Neural progenitor cell (in vitro differentiated cells): ENCODE results near the gene RUNX3. TPM values are rescaled to one million over a fixed set of nuclear protein-coding genes. Genes with fewer than 3 reads are reported as not detected.

Experiments
- DNase-seq: peaks from one replicate; pipeline ENCODE4 v3.0.0-alpha.2; 2016; ENCODE audit warnings: low spot score
- H2AFZ ChIP-seq: fragments of 200-600 bp; sonication (generic); replicated peaks from 2 replicates; pipeline ENCODE4 v1.6.1; 2016; ENCODE audit warnings: antibody characterized with exemption
- H3F3A ChIP-seq: fragments of 200-600 bp; sonication (generic); 2 replicates; pipeline ENCODE4 v1.6.1; 2016; ENCODE audit warnings: antibody characterized with exemption, low read depth
- H3K27ac ChIP-seq: fragments of 200-600 bp; sonication (generic); 2 replicates; pipeline ENCODE4 v1.5.1; 2016; ENCODE audit warnings: mild to moderate bottlenecking
- H3K27me3 ChIP-seq: fragments of 200-600 bp; sonication (generic); 2 replicates; pipeline ENCODE4 v1.6.1; 2016; ENCODE audit warnings: mild to moderate bottlenecking, moderate library complexity
- H3K36me3 ChIP-seq: fragments of 200-600 bp; sonication (generic); 2 replicates; pipeline ENCODE4 v1.5.1; 2016
- H3K4me1 ChIP-seq: fragments of 200-600 bp; sonication (generic); 2 replicates; pipeline ENCODE4 v1.6.1; 2016; ENCODE audit warnings: mixed run types
- H3K4me2 ChIP-seq: fragments of 200-600 bp; sonication (generic); 2 replicates; pipeline ENCODE4 v1.6.1; 2016
- H3K4me3 ChIP-seq: fragments of 200-600 bp; sonication (generic); 2 replicates; pipeline ENCODE4 v1.5.1; 2016
- H3K79me2 ChIP-seq: fragments of 200-600 bp; sonication (generic); 2 replicates; pipeline ENCODE4 v1.6.1; 2016; ENCODE audit warnings: low read depth
- H3K9ac ChIP-seq: fragments of 200-600 bp; sonication (generic); 2 replicates; pipeline ENCODE4 v1.6.1; 2016
- H3K9me3 ChIP-seq: fragments of 200-600 bp; sonication (generic); 2 replicates; pipeline ENCODE4 v1.5.1; 2016; ENCODE audit warnings: low read depth
- H4K20me1 ChIP-seq: fragments of 200-600 bp; sonication (generic); 2 replicates; pipeline ENCODE4 v1.6.1; 2016; ENCODE audit warnings: low read depth
- H3K27ac Mint-ChIP-seq: 3 replicates; pipeline ENCODE4 v1.8.0; 2021; ENCODE audit warnings: mixed read lengths
- H3K27me3 Mint-ChIP-seq: 2 replicates; pipeline ENCODE4 v1.8.0; 2022; ENCODE audit warnings: low read depth, mild to moderate bottlenecking, inconsistent platforms, moderate library complexity, mixed read lengths; ENCODE audit not compliant: insufficient read depth
- H3K36me3 Mint-ChIP-seq: 3 replicates; pipeline ENCODE4 v1.8.0; 2021; ENCODE audit warnings: mixed read lengths
- H3K4me1 Mint-ChIP-seq: 3 replicates; pipeline ENCODE4 v1.8.0; 2021; ENCODE audit warnings: mixed read lengths
- H3K4me3 Mint-ChIP-seq: 3 replicates; pipeline ENCODE4 v1.8.0; 2021; ENCODE audit warnings: mild to moderate bottlenecking, moderate library complexity, mixed read lengths
- H3K9me3 Mint-ChIP-seq: 3 replicates; pipeline ENCODE4 v1.8.0; 2020; ENCODE audit warnings: mixed read lengths
- CTCF ChIP-seq: fragments of 200-600 bp; sonication (generic); IDR thresholded peaks from 2 replicates; pipeline ENCODE4 v1.5.1; 2017; ENCODE audit warnings: antibody characterized with exemption, mild to moderate bottlenecking
- EZH2 ChIP-seq: fragments of 200-600 bp; sonication (generic); IDR thresholded peaks from 2 replicates; pipeline ENCODE4 v1.6.1; 2017; ENCODE audit warnings: antibody characterized with exemption, mild to moderate bottlenecking, moderate library complexity
- EZH2phosphoT487 ChIP-seq: fragments of 200-600 bp; sonication (generic); IDR thresholded peaks from 2 replicates; pipeline ENCODE4 v1.6.1; 2017; ENCODE audit warnings: antibody characterized with exemption
- total RNA-seq: library from RNA; depleted of rRNA; stranded (reverse); fragments of >200 nt; gene quantifications from 2 replicates; pipeline ENCODE4 v1.2.3, GENCODE V29; 2015; ENCODE audit warnings: low replicate concordance

Gene RUNX3
- total RNA-seq, 1 donor from 2014 or later: not detected

- Histone ChIP-seq H3K9ac (no peak overlapping the region), H4K20me1 (no peaks in the 10 kb centered on the region), H3K4me3 (no peak overlapping the region), H3K27ac (no peak overlapping the region), H3K27me3 (no peaks in the 10 kb centered on the region), H3K79me2 (no peaks in the 10 kb centered on the region), H3K4me2 (no peak overlapping the region), H3F3A (no peaks in the 10 kb centered on the region), H3K36me3 (no peaks in the 10 kb centered on the region), H2AFZ (no peak overlapping the region), H3K9me3 (no peaks in the 10 kb centered on the region), H3K4me1 (no peaks in the 10 kb centered on the region)
- no peak for DNase-seq
- Mint-ChIP-seq H3K4me3 (no peak overlapping the region), H3K4me1 (peaks cover 7% of the 10 kb centered on the region), H3K9me3 (no peaks in the 10 kb centered on the region), H3K36me3 (no peaks in the 10 kb centered on the region), H3K27ac (no peak overlapping the region), H3K27me3 (peaks cover 6% of the 10 kb centered on the region)
- TF ChIP-seq EZH2phosphoT487 (no peak), EZH2 (no peak), CTCF (no peak)
These were observed 21.3 kb upstream of the RUNX3 start for GRCh38 chr1:24951337-24951736.

GRCh38 chr1:24949331-24949881 is 19.3 kb upstream of the RUNX3 start:
- Histone ChIP-seq H3F3A (no peaks in the 10 kb centered on the region), H3K4me1 (no peaks in the 10 kb centered on the region), H4K20me1 (no peaks in the 10 kb centered on the region), H3K9ac (no peak overlapping the region), H2AFZ (no peak overlapping the region), H3K9me3 (no peaks in the 10 kb centered on the region), H3K27me3 (no peaks in the 10 kb centered on the region), H3K36me3 (no peaks in the 10 kb centered on the region), H3K4me2 (no peak overlapping the region), H3K79me2 (no peaks in the 10 kb centered on the region), H3K27ac (no peak overlapping the region), H3K4me3 (no peak overlapping the region)
- Mint-ChIP-seq H3K36me3 (no peaks in the 10 kb centered on the region), H3K4me1 (peaks cover 7% of the 10 kb centered on the region), H3K27ac (peak overlapping the region; percentile 72), H3K4me3 (no peak overlapping the region), H3K9me3 (no peaks in the 10 kb centered on the region), H3K27me3 (peaks cover 6% of the 10 kb centered on the region)
- no peak for DNase-seq
- TF ChIP-seq CTCF: no peak
- TF ChIP-seq EZH2: no peak
- no peak for TF ChIP-seq EZH2phosphoT487

GRCh38 chr1:24948079-24948827 is 18.2 kb upstream of the RUNX3 start:
- Histone ChIP-seq H3K4me2 (no peak overlapping the region), H4K20me1 (no peaks in the 10 kb centered on the region), H2AFZ (no peak overlapping the region), H3K27me3 (no peaks in the 10 kb centered on the region), H3K9me3 (no peaks in the 10 kb centered on the region), H3K27ac (no peak overlapping the region), H3K4me1 (no peaks in the 10 kb centered on the region), H3K4me3 (no peak overlapping the region), H3K79me2 (no peaks in the 10 kb centered on the region), H3K9ac (no peak overlapping the region), H3K36me3 (no peaks in the 10 kb centered on the region), H3F3A (no peaks in the 10 kb centered on the region)
- H3K27me3 Mint-ChIP-seq: peaks cover 6% of the 10 kb centered on the region
- no peak overlapping the region for H3K27ac Mint-ChIP-seq
- no peaks in the 10 kb centered on the region for H3K36me3 Mint-ChIP-seq
- no peaks in the 10 kb centered on the region for H3K9me3 Mint-ChIP-seq
- TF ChIP-seq CTCF: no peak
- no peak for TF ChIP-seq EZH2phosphoT487
- TF ChIP-seq EZH2: no peak
- DNase-seq: no peak
- H3K4me3 Mint-ChIP-seq: no peak overlapping the region
- H3K4me1 Mint-ChIP-seq: peaks cover 7% of the 10 kb centered on the region
